HCT116 (cell line): Measurements from ENCODE around the gene PPP2R5C. TPM values are rescaled to one million over a fixed set of nuclear protein-coding genes. Genes with fewer than 3 reads are reported as not detected.

Experiments used
- CEBPB ChIP-seq: IDR thresholded peaks from 2 replicates; pipeline ENCODE4 v1.6.1; 2012; ENCODE audit warnings: low read depth
- CTCF ChIP-seq, 3 experiments: fragments of 200-600 bp in 1 of 3; sonication (generic) in 1 of 3; IDR thresholded peaks in 2 of 3; conservative IDR thresholded peaks in 1 of 3; 2 replicates each; pipeline ENCODE4 v1.5.1; 2012 to 2017; ENCODE audit warnings: low read depth in 2 of 3, low read length in 2 of 3, antibody characterized with exemption in 1 of 3, borderline replicate concordance in 1 of 3, control low read depth in 1 of 3, mild to moderate bottlenecking in 1 of 3, mixed read lengths in 1 of 3, mixed run types in 1 of 3, moderate library complexity in 1 of 3; ENCODE audit not compliant: insufficient read depth in 1 of 3
- FOSL1 ChIP-seq: IDR thresholded peaks from 2 replicates; pipeline ENCODE4 v1.6.1; 2012; ENCODE audit warnings: low read depth
- MAX ChIP-seq: IDR thresholded peaks from 2 replicates; pipeline ENCODE4 v1.6.1; 2012
- POLR2A ChIP-seq: IDR thresholded peaks from 2 replicates; pipeline ENCODE4 v1.7.0; 2011; ENCODE audit warnings: borderline replicate concordance; ENCODE audit not compliant: insufficient read depth, insufficient read length; ENCODE audit errors: extremely low read depth
- POLR2AphosphoS5 ChIP-seq: IDR thresholded peaks from 2 replicates; pipeline ENCODE4 v1.6.1; 2011; ENCODE audit warnings: mild to moderate bottlenecking, low read depth, low read length, moderate library complexity
- RAD21 ChIP-seq: IDR thresholded peaks from 2 replicates; pipeline ENCODE4 v1.6.1; 2012; ENCODE audit warnings: low read depth, mild to moderate bottlenecking
- TCF7L2 ChIP-seq: IDR thresholded peaks from 2 replicates; pipeline ENCODE4 v1.7.0; 2011; ENCODE audit warnings: borderline replicate concordance, inconsistent platforms; ENCODE audit not compliant: insufficient read depth, insufficient read length; ENCODE audit errors: extremely low read depth
- ZBTB33 ChIP-seq: IDR thresholded peaks from 2 replicates; pipeline ENCODE4 v1.6.1; 2011; ENCODE audit warnings: mild to moderate bottlenecking, low read length, moderate library complexity; ENCODE audit not compliant: insufficient replicate concordance; ENCODE audit errors: extremely low read depth
- total RNA-seq: library from RNA; stranded (reverse); gene quantifications from one replicate; pipeline ENCODE4 v1.2.1, GENCODE V29; 2021; ENCODE audit not compliant: unreplicated experiment

The PPP2R5C gene
- total RNA-seq, 1 experiment from 2014 or later: 117 TPM

- no peak for TF ChIP-seq CTCF (IDR thresholded peaks at IDR 0.05 in 2 of 3, conservative IDR thresholded peaks at IDR 0.05 in 1 of 3; ENCODE audit: borderline replicate concordance in 1 of 3, insufficient read depth in 1 of 3, low read depth in 2 of 3, low read length in 2 of 3)
- TF ChIP-seq MAX: no peak
- no peak for TF ChIP-seq POLR2A
- TF ChIP-seq ZBTB33: no peak
- TF ChIP-seq FOSL1: no peak
- no peak for TF ChIP-seq POLR2AphosphoS5
- no peak for TF ChIP-seq TCF7L2
- TF ChIP-seq CEBPB: no peak
- TF ChIP-seq RAD21: no peak
These were observed 204.5 kb downstream of the PPP2R5C start (continued) for GRCh38 chr14:101965770-101966722.
